HepG2 (cell line): ENCODE measurements around the gene AKAP8L. TPM values are rescaled to one million over a fixed set of nuclear protein-coding genes. Genes with fewer than 3 reads are reported as not detected.

Source experiments
- ATAC-seq: fragments of 200-7000 bp; cut with Tn5 transposase; 3 replicates; pipeline ENCODE4 v1.9.1; 2020; ENCODE audit warnings: mild to moderate bottlenecking, moderate library complexity
- BruUV-seq: library from RNA; stranded (reverse); fragments of 400-500 nt; replicated peaks from 2 replicates; lab custom pipeline; 2021; lab: Mats Ljungman, UMichigan
- CTCF ChIA-PET: fragments of 300-600 bp; formaldehyde crosslinking; extraction: SDS; loops from one replicate; lab custom pipeline; 2021; ENCODE audit warnings: low total read pairs, inconsistent platforms, low intra/inter-chr PET ratio; lab: Yijun Ruan, JAX
- POLR2A ChIA-PET: fragments of 350-600 bp; sonication (Branson Sonifier 250); formaldehyde crosslinking; loops from one replicate; lab custom pipeline; 2020; ENCODE audit warnings: antibody characterized with exemption, inconsistent platforms; lab: Yijun Ruan, JAX
- DNase-seq: peaks from one replicate; pipeline ENCODE4 v3.0.0-alpha.2; 2015; ENCODE audit warnings: low spot score
- FAIRE-seq: peaks from 3 replicates; lab custom pipeline; 2011; peaks lifted over from hg19 to GRCh38; lab: Jason Lieb, UNC
- H2AFZ ChIP-seq: one replicate; pipeline ENCODE4 v1.6.1; 2011; ENCODE audit warnings: low read length, inconsistent platforms
- H3K27ac ChIP-seq: fragments of 300-600 bp; 3 replicates; pipeline ENCODE4 v1.8.0; 2011; ENCODE audit warnings: mixed run types, mild to moderate bottlenecking, mixed read lengths, low read length, inconsistent platforms; ENCODE audit not compliant: insufficient read depth; ENCODE audit errors: extremely low read length
- H3K27me3 ChIP-seq, 2 experiments: fragments of 200-600 bp in 1 of 2; 2 replicates in 1 of 2; 3 replicates in 1 of 2; pipeline versions ENCODE4 v1.6.0 to v1.8.0; 2011; ENCODE audit warnings: low read length in 2 of 2, mild to moderate bottlenecking in 2 of 2, moderate library complexity in 2 of 2, inconsistent platforms in 1 of 2; ENCODE audit not compliant: insufficient read depth in 2 of 2, control insufficient read depth in 1 of 2
- H3K36me3 ChIP-seq, 2 experiments: fragments of 200-600 bp in 1 of 2; replicated peaks in 1 of 2; 2 replicates in 1 of 2; 3 replicates in 1 of 2; pipeline versions ENCODE4 v1.5.1 to v1.8.0; 2011; ENCODE audit warnings: low read length in 2 of 2, inconsistent platforms in 1 of 2; ENCODE audit not compliant: insufficient read depth in 2 of 2, control insufficient read depth in 1 of 2
- H3K4me1 ChIP-seq: 2 replicates; pipeline ENCODE4 v1.5.1; 2012; ENCODE audit warnings: low read length, inconsistent platforms; ENCODE audit not compliant: insufficient read depth
- H3K4me2 ChIP-seq: 2 replicates; pipeline ENCODE4 v1.6.0; 2011; ENCODE audit warnings: low read depth, low read length, inconsistent platforms
- H3K4me3 ChIP-seq, 3 experiments: fragments of 200-600 bp in 1 of 3; sonication (generic), shearing (Covaris generic) in 1 of 3; replicated peaks in 1 of 3; 2 replicates each; pipeline ENCODE4 v1.5.1; 2011 to 2016; ENCODE audit warnings: low read length in 3 of 3, inconsistent platforms in 2 of 3, low read depth in 2 of 3, mild to moderate bottlenecking in 2 of 3, control low read depth in 1 of 3, mixed read lengths in 1 of 3; ENCODE audit not compliant: insufficient read depth in 1 of 3
- H3K79me2 ChIP-seq: one replicate; pipeline ENCODE4 v1.6.1; 2011; ENCODE audit warnings: low read length, inconsistent platforms; ENCODE audit not compliant: insufficient read depth
- H3K9ac ChIP-seq: 2 replicates; pipeline ENCODE4 v1.6.0; 2011; ENCODE audit warnings: mild to moderate bottlenecking, low read depth, low read length, inconsistent platforms; ENCODE audit not compliant: insufficient read depth
- H3K9me3 ChIP-seq: 2 replicates; pipeline ENCODE4 v1.5.1; 2012; ENCODE audit warnings: mild to moderate bottlenecking, low read length
- H4K20me1 ChIP-seq: 2 replicates; pipeline ENCODE4 v1.6.0; 2011; ENCODE audit warnings: inconsistent platforms, mild to moderate bottlenecking, low read length, moderate library complexity; ENCODE audit not compliant: insufficient read depth
- HMGXB3 ChIP-seq: sonication (generic); formaldehyde crosslinking; IDR thresholded peaks from 2 replicates; pipeline ENCODE4 v1.4.0; 2020; ENCODE audit warnings: missing genetic modification reagents, borderline replicate concordance
- HMGXB4 ChIP-seq, 2 experiments: sonication (generic) in 1 of 2; formaldehyde crosslinking in 1 of 2; IDR thresholded peaks; 2 replicates each; pipeline versions ENCODE4 v1.4.0 to v1.6.1; 2018 to 2020; ENCODE audit warnings: missing genetic modification reagents in 2 of 2, borderline replicate concordance in 1 of 2, low read depth in 1 of 2, mild to moderate bottlenecking in 1 of 2, missing biosample characterization in 1 of 2
- HOXA5 ChIP-seq: sonication (generic); formaldehyde crosslinking; IDR thresholded peaks from 2 replicates; pipeline ENCODE4 v1.4.0; 2020; ENCODE audit warnings: missing genetic modification reagents
- KLF13 ChIP-seq: sonication (generic); formaldehyde crosslinking; IDR thresholded peaks from 2 replicates; pipeline ENCODE4 v1.4.0; 2020; ENCODE audit warnings: mild to moderate bottlenecking, missing genetic modification reagents
- KLF9 ChIP-seq: IDR thresholded peaks from 2 replicates; pipeline ENCODE4 v1.6.1; 2016; ENCODE audit warnings: low read depth
- TGIF2 ChIP-seq: IDR thresholded peaks from 2 replicates; pipeline ENCODE4 v1.6.1; 2016; ENCODE audit warnings: control low read depth, missing compliant biosample characterization
- ZBTB49 ChIP-seq: sonication (generic); formaldehyde crosslinking; IDR thresholded peaks from 2 replicates; pipeline ENCODE4 v1.4.0; 2020; ENCODE audit warnings: missing genetic modification reagents, borderline replicate concordance
- ZFP37 ChIP-seq: sonication (generic); formaldehyde crosslinking; IDR thresholded peaks from 2 replicates; pipeline ENCODE4 v1.4.0; 2020; ENCODE audit warnings: missing genetic modification reagents, borderline replicate concordance
- ZNF136 ChIP-seq: sonication (generic); formaldehyde crosslinking; IDR thresholded peaks from 2 replicates; pipeline ENCODE4 v1.8.1; 2022; ENCODE audit warnings: low read depth, mild to moderate bottlenecking, moderate library complexity, missing genetic modification reagents
- ZNF616 ChIP-seq: sonication (generic); formaldehyde crosslinking; IDR thresholded peaks from 2 replicates; pipeline ENCODE4 v1.5.0; 2020; ENCODE audit warnings: low read depth, mild to moderate bottlenecking, missing genetic modification reagents
- ZNF639 ChIP-seq: conservative IDR thresholded peaks from 2 replicates; pipeline ENCODE4 v1.6.1; 2018; ENCODE audit warnings: missing genetic modification reagents
- ZNF816 ChIP-seq: sonication (generic); formaldehyde crosslinking; IDR thresholded peaks from 2 replicates; pipeline ENCODE4 v1.8.0; 2022; ENCODE audit warnings: missing genetic modification reagents, mild to moderate bottlenecking, borderline replicate concordance
- WGBS: methylation state at CpG from one replicate; pipeline ENCODE4 v1.1.6; 2017; ENCODE audit warnings: low lambda C conversion rate; 5-methylcytosine and 5-hydroxymethylcytosine counted together
- in situ Hi-C: cut with HindIII; loops from 2 replicates; pipeline ENCODE4 v1.10.0; 2017; ENCODE audit warnings: low pct_unique_long_range_greater_than_20kb; ENCODE audit not compliant: extremely low pct_ligation_motif_present
- intact Hi-C: fragments of 100-400 bp; cut with micrococcal nuclease; formaldehyde crosslinking; loops from one replicate; pipeline ENCODE4 v1.10.0; 2022; ENCODE audit not compliant: unreplicated experiment
- polyA plus RNA-seq, 8 experiments: library from polyadenylated mRNA; depleted of rRNA in 3 of 8; stranded (reverse) in 7 of 8; unstranded in 1 of 8; fragments of >200 nt; fragmentation: Illumina TruSeq in 4 of 8; extraction: Trizol in 4 of 8; gene quantifications; 2 replicates each; pipeline versions ENCODE4 v1.2.1 to v1.2.3, GENCODE V29; 2011 to 2016; ENCODE audit warnings: low read depth in 4 of 8, missing spikeins in 1 of 8, mixed read lengths in 1 of 8; ENCODE audit not compliant: insufficient read depth in 1 of 8
- total RNA-seq, 5 experiments: library from RNA; depleted of rRNA; stranded (reverse); fragments of >200 nt; fragmentation: Illumina TruSeq; extraction: Trizol; gene quantifications; 2 replicates each; pipeline ENCODE4 v1.2.3, GENCODE V29; 2016; ENCODE audit warnings: low read depth in 1 of 5

The AKAP8L gene
- total and polyA plus RNA-seq, 2 of the 13 experiments (the other 11 are each of a cell fraction or from before 2014, with no cell fraction given) = 48.2 to 49.6 TPM

GRCh38 chr19:15437355-15438123 lies 18.8 kb upstream of the AKAP8L start (continued):
- TF ChIP-seq ZBTB49 (CRISPR knock-in tag) (no peak), HMGXB4 (CRISPR knock-in tag; IDR thresholded peaks at IDR 0.05; ENCODE audit: borderline replicate concordance in 1 of 2, low read depth in 1 of 2) (0 out of 4 replicates have a peak, but pooled peaks of 1 of the 2 experiments have one; percentile 34), ZNF616 (CRISPR knock-in tag) (no peak), ZNF816 (no peak)

GRCh38 chr19:15436826-15437110 lies 18.0 kb upstream of the AKAP8L start:
- intact Hi-C loops (no loop called here), in situ Hi-C loops (no loop called here)
- H3K27ac ChIP-seq = no peak overlapping the region
- no peaks in the 10 kb centered on the region for H3K36me3 ChIP-seq
- peaks cover 39% of the 10 kb centered on the region for H3K4me1 ChIP-seq
- H3K9ac ChIP-seq = no peak overlapping the region
- ChIA-PET CTCF (no interaction called here), POLR2A (no interaction called here)
- H4K20me1 ChIP-seq = no peaks in the 10 kb centered on the region
- H3K27me3 ChIP-seq = no peaks in the 10 kb centered on the region; a peak in 1 of 5 replicates
- no peak overlapping the region for H3K4me2 ChIP-seq
- no peak for DNase-seq
- H3K4me3 ChIP-seq = no peak overlapping the region
- BruUV-seq = no TSS peak
- H2AFZ ChIP-seq = no peak overlapping the region
- no peaks in the 10 kb centered on the region for H3K9me3 ChIP-seq
- 98% methylated on average over 6 of the region's 15 CpGs for WGBS
- no peak for FAIRE-seq
- no peak for ATAC-seq
- peaks cover 3% of the 10 kb centered on the region for H3K79me2 ChIP-seq
- no peak for TF ChIP-seq ZNF136
- no peak for TF ChIP-seq ZNF639
- TF ChIP-seq KLF13 (CRISPR knock-in tag) = no peak
- no peak for TF ChIP-seq ZFP37 (CRISPR knock-in tag)
- no peak for TF ChIP-seq TGIF2 (CRISPR knock-in tag)
- no peak for TF ChIP-seq HMGXB3
- no peak for TF ChIP-seq KLF9 (CRISPR knock-in tag)
- no peak for TF ChIP-seq HOXA5 (CRISPR knock-in tag)
